Measurements from ENCODE around the gene THSD7B.

THSD7B gene

GRCh38 chr2:136917411-136917881, 152.1 kb downstream of the THSD7B start:
- TF ChIP-seq, protein P1, sequence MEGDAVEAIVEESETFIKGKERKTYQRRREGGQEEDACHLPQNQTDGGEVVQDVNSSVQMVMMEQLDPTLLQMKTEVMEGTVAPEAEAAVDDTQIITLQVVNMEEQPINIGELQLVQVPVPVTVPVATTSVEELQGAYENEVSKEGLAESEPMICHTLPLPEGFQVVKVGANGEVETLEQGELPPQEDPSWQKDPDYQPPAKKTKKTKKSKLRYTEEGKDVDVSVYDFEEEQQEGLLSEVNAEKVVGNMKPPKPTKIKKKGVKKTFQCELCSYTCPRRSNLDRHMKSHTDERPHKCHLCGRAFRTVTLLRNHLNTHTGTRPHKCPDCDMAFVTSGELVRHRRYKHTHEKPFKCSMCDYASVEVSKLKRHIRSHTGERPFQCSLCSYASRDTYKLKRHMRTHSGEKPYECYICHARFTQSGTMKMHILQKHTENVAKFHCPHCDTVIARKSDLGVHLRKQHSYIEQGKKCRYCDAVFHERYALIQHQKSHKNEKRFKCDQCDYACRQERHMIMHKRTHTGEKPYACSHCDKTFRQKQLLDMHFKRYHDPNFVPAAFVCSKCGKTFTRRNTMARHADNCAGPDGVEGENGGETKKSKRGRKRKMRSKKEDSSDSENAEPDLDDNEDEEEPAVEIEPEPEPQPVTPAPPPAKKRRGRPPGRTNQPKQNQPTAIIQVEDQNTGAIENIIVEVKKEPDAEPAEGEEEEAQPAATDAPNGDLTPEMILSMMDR (IDR thresholded peaks at IDR 0.05; ENCODE audit: control extremely low read depth, extremely low read depth, low read depth, missing control alignments) = no peak
- CTCF ChIA-PET = interaction anchor here (1.5 to 1.6 kb wide), 2 partner anchors 10 to 18 kb away, joined by 3 read pairs; no protein-coding TSS in a partner anchor
- no peak for DNase-seq (ENCODE audit: extremely low spot score)
- POLR2A ChIA-PET = no interaction called here

- ChIA-PET POLR2A (no interaction called here), CTCF (interaction anchor here (1.2 kb wide), 1 partner anchor 10 kb away, joined by 5 read pairs; no protein-coding TSS in a partner anchor)
- DNase-seq (ENCODE audit: extremely low spot score) = no peak
- TF ChIP-seq, protein P1 (IDR thresholded peaks at IDR 0.05; ENCODE audit: control extremely low read depth, extremely low read depth, low read depth, missing control alignments) = no peak
These were observed 154.3 kb downstream of the THSD7B start for GRCh38 chr2:136919682-136920081.

DNA sequence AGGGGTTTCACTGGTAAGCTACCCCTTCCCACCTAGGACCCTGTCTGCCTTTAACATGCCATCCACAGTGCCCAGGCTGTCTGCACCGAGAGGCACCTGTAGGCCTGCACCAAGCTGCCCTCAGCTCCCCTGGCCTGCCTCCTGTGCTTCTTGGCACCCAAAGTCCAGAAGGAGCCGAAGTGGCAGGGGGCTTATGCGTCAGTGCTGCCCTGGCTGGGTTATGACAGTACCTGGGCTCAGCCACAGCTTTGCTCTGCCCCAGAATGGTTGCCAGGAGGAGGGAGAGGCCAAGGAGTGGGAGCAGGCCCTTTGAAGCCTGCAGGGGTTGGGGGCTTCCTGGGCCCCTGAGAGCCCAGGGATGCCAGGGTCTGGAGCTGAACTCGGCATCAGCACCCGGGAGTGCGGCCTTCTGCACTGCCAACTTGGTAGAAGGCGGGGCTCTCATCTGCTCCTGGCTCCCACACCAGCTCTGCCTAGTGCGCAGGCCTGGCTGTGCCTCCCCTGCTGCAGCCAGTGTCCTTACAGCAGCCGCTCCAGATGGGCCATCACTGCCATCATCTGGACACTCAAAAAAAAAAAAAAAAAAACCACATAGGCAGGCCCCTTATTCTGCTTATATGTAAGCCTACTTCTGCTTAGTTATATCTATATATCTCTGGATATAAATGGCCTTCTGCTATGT, 155.4 kb downstream of the THSD7B start:
- TF ChIP-seq, protein P1 (IDR thresholded peaks at IDR 0.05; ENCODE audit: control extremely low read depth, extremely low read depth, low read depth, missing control alignments) = no peak
- ChIA-PET POLR2A (no interaction called here), CTCF (no interaction called here)
- no peak for DNase-seq (ENCODE audit: extremely low spot score)

GRCh38 chr2:136927156-136927555, 161.8 kb downstream of the THSD7B start:
- TF ChIP-seq, protein P1 (IDR thresholded peaks at IDR 0.05; ENCODE audit: control extremely low read depth, extremely low read depth, low read depth, missing control alignments) = no peak
- ChIA-PET CTCF (no interaction called here), POLR2A (no interaction called here)
- DNase-seq (ENCODE audit: extremely low spot score) = no peak

- ChIA-PET CTCF (interaction anchor here (1.3 to 1.5 kb wide), 2 partner anchors 10 to 909 kb away, joined by 3 to 5 read pairs; no protein-coding TSS in a partner anchor), POLR2A (no interaction called here)
- no peak for DNase-seq (ENCODE audit: extremely low spot score)
- TF ChIP-seq, protein P1 (IDR thresholded peaks at IDR 0.05; ENCODE audit: control extremely low read depth, extremely low read depth, low read depth, missing control alignments) = no peak
These were observed 164.2 kb downstream of the THSD7B start for GRCh38 chr2:136929531-136929930.

- TF ChIP-seq, protein P1 (IDR thresholded peaks at IDR 0.05; ENCODE audit: control extremely low read depth, extremely low read depth, low read depth, missing control alignments) = no peak
- ChIA-PET POLR2A (no interaction called here), CTCF (interaction anchor here (1.0 to 2.6 kb wide), 3 partner anchors 14 to 906 kb away, joined by 3 to 13 read pairs (median 4); no protein-coding TSS in a partner anchor)
- DNase-seq (ENCODE audit: extremely low spot score) = no peak
These were observed 167.4 kb downstream of the THSD7B start for GRCh38 chr2:136932700-136933099.

Measured in GM10248 (cell line).